Large intestine (tissue), 12 donors: Measurements from ENCODE around the gene HELZ2. TPM values are rescaled to one million over a fixed set of nuclear protein-coding genes. Genes with fewer than 3 reads are reported as not detected.

ENCODE experiments used
- DNase-seq, 2 donors: peaks; one replicate each; pipeline versions ENCODE4 v3.0.0 to v3.0.0-alpha.2; 2013
- H3K27ac ChIP-seq: one replicate; pipeline ENCODE4 v1.5.1; 2013; ENCODE audit warnings: low read length
- H3K27me3 ChIP-seq: 2 replicates; pipeline ENCODE4 v1.6.1; 2013; ENCODE audit warnings: low read length; ENCODE audit not compliant: control insufficient read depth, insufficient read depth
- H3K36me3 ChIP-seq: 2 replicates; pipeline ENCODE4 v1.6.1; 2013; ENCODE audit warnings: low read length; ENCODE audit not compliant: control insufficient read depth, insufficient read depth
- H3K4me1 ChIP-seq: one replicate; pipeline ENCODE4 v1.6.1; 2013; ENCODE audit warnings: low read length; ENCODE audit not compliant: control insufficient read depth, insufficient read depth
- H3K4me3 ChIP-seq: one replicate; pipeline ENCODE4 v1.5.1; 2013; ENCODE audit warnings: low read length
- H3K9me3 ChIP-seq: one replicate; pipeline ENCODE4 v1.6.1; 2013; ENCODE audit warnings: mild to moderate bottlenecking, low read depth, low read length, moderate library complexity; ENCODE audit not compliant: control insufficient read depth
- WGBS: methylation state at CpG from one replicate; pipeline ENCODE4 v1.1.5; 2013; ENCODE audit warnings: low lambda C conversion rate; ENCODE audit not compliant: insufficient coverage; 5-methylcytosine and 5-hydroxymethylcytosine counted together
- long read RNA-seq, 11 donors: transcript quantifications; one replicate each; lab custom pipeline, GENCODE V29; 2026
- polyA plus RNA-seq: library from polyadenylated mRNA; unstranded; fragments of 120-200 nt; gene quantifications from one replicate; pipeline ENCODE4 v1.2.1, GENCODE V29; 2013

HELZ2 gene
- 13.0 TPM for polyA plus RNA-seq
- long read RNA-seq, donor 1: 0 reads
- long read RNA-seq, donor 2: 0 reads
- long read RNA-seq, donor 3: 0 reads
- long read RNA-seq, donor 4: 0 reads
- long read RNA-seq, donor 5: 0 reads
- long read RNA-seq, donor 6: 0 reads
- long read RNA-seq, donor 7, full-length matches to known transcripts: 1 of 1 reads
- long read RNA-seq, donor 7, partial matches to known transcripts: 0 of 1 reads
- long read RNA-seq, donor 7, other reads (novel, unspliced or antisense): 0 of 1 reads
- long read RNA-seq, donor 8, partial matches to known transcripts: 0 of 2 reads
- long read RNA-seq, donor 8, other reads (novel, unspliced or antisense): 0 of 2 reads
- long read RNA-seq, donor 9: 0 reads
- long read RNA-seq, donor 10, partial matches to known transcripts: 0 of 2 reads
- long read RNA-seq, donor 10, other reads (novel, unspliced or antisense): 0 of 2 reads
- long read RNA-seq, donor 11, partial matches to known transcripts: 0 of 1 reads
- long read RNA-seq, donor 11, other reads (novel, unspliced or antisense): 0 of 1 reads

DNA sequence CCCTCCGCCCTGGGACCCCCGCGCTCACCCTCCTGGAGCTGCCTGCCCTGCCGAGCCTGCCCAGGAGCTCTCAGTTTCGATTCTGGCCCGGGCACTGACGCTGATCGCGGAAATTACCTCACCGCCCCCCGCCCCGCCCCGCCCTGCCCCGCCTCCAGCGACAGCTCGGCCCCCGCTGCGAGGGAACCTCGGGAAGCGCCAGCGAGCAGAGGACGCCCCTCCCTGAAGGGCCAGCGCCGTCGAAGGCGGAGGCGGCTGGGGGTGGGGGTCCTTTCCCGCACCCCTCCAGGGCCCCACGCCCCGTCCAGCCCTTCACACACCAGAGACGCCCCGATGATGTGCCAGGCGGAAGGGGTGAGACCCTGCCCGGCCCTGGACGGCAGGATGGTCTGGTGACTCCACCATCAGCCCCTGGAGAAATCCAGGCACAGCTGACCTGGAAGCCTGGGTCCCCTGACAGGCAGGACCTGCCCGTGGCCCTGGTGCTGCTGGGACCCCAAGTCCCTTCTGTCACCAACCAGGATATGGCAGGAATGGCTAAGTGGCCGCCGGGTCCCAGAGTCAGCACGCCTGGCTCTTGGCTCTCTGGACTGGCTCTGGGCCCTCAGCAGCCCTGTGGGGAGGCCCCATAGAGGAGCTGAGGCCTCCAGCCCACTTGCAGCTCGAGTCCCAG is at the start of gene HELZ2:
HELZ2 (minus strand) TSS at position 84 of the 673 bp plus-strand sequence. CDS start 1,854 bp downstream, outside the sequence.
- DNase-seq: peak; percentile 54 to 77
- peaks cover 8% of the 10 kb centered on the region for H3K4me1 ChIP-seq
- WGBS: no CpG with 5 or more reads among the region's 40 CpGs
- peak within 1 kb of the TSS; percentile 79 for H3K4me3 ChIP-seq
- H3K9me3 ChIP-seq: no peaks in the 10 kb centered on the region
- H3K27me3 ChIP-seq: peaks cover 11% of the 10 kb centered on the region
- H3K27ac ChIP-seq: peak within 1 kb of the TSS; percentile 12
- H3K36me3 ChIP-seq: peaks cover 4% of the 10 kb centered on the region

DNA sequence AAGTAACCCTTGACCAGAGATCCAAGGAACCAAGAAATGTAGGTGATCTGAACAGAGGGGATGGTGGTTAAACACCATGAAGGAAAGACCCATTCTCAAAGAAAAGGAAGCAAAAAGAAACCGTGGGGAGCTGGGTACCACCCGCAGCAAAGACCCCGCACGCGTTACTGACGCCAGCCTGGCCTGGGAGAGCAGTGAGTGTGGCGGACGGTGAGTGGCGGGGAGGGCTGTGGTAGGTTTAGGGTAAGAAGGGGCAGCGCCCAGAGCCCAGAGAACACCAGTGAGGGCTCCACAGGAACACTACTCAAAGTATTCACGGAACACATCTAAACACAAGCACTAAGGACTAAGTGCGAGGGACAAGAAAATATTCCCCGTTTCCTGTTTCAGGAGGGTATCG is 48.7 kb upstream of the HELZ2 start:
- DNase-seq: no peak
- no peak overlapping the region for H3K27ac ChIP-seq
- H3K4me1 ChIP-seq: peaks cover 6% of the 10 kb centered on the region
- peaks cover 23% of the 10 kb centered on the region for H3K36me3 ChIP-seq
- H3K4me3 ChIP-seq: no peak overlapping the region
- H3K9me3 ChIP-seq: no peaks in the 10 kb centered on the region
- no peaks in the 10 kb centered on the region for H3K27me3 ChIP-seq
- WGBS: 100% methylated on average over 3 of the region's 14 CpGs

DNA sequence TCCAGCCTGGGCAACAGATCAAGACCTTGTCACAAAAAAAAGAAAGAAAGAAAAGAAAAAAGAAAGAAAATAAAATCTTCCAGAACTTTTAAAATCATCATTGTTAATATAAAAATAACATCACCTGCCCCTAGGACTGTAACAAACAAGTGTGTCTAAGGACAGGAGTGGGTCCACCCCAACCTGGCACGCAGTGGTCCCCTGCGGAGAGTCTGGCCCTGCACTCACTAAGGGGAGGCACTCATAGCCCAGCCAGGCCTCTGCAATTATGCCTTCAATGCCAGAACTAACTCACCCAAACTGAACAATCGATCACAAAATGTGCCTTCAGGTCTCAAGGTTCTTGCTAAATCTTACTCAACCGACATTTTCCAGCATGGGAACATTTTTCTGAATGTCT is 48.1 kb upstream of the HELZ2 start:
- Histone ChIP-seq H3K27me3 (no peaks in the 10 kb centered on the region), H3K9me3 (no peaks in the 10 kb centered on the region), H3K27ac (no peak overlapping the region), H3K4me3 (no peak overlapping the region), H3K4me1 (peaks cover 6% of the 10 kb centered on the region), H3K36me3 (peaks cover 26% of the 10 kb centered on the region)
- WGBS: no CpG with 5 or more reads among the region's 4 CpGs
- DNase-seq: no peak

GRCh38 chr20:63620991-63621390 is 47.0 kb upstream of the HELZ2 start:
- peaks cover 5% of the 10 kb centered on the region for H3K4me1 ChIP-seq
- H3K9me3 ChIP-seq: no peaks in the 10 kb centered on the region
- no peaks in the 10 kb centered on the region for H3K27me3 ChIP-seq
- no peak overlapping the region for H3K27ac ChIP-seq
- DNase-seq: no peak
- H3K4me3 ChIP-seq: no peak overlapping the region
- 76% methylated on average over 5 of the region's 8 CpGs for WGBS
- peaks cover 35% of the 10 kb centered on the region for H3K36me3 ChIP-seq

GRCh38 chr20:63619505-63619904 is 45.5 kb upstream of the HELZ2 start:
- H3K9me3 ChIP-seq: peaks cover 3% of the 10 kb centered on the region
- no peak overlapping the region for H3K4me3 ChIP-seq
- no peaks in the 10 kb centered on the region for H3K4me1 ChIP-seq
- DNase-seq: no peak
- H3K36me3 ChIP-seq: peaks cover 45% of the 10 kb centered on the region
- H3K27ac ChIP-seq: no peak overlapping the region
- H3K27me3 ChIP-seq: no peaks in the 10 kb centered on the region
- no CpG with 5 or more reads among the region's 13 CpGs for WGBS

GRCh38 chr20:63619086-63619485 is 45.0 kb upstream of the HELZ2 start:
- H3K9me3 ChIP-seq: peaks cover 3% of the 10 kb centered on the region
- no CpG with 5 or more reads among the region's 16 CpGs for WGBS
- H3K4me3 ChIP-seq: no peak overlapping the region
- no peak for DNase-seq
- H3K27ac ChIP-seq: no peak overlapping the region
- H3K27me3 ChIP-seq: no peaks in the 10 kb centered on the region
- H3K36me3 ChIP-seq: peaks cover 45% of the 10 kb centered on the region
- H3K4me1 ChIP-seq: no peaks in the 10 kb centered on the region

DNA sequence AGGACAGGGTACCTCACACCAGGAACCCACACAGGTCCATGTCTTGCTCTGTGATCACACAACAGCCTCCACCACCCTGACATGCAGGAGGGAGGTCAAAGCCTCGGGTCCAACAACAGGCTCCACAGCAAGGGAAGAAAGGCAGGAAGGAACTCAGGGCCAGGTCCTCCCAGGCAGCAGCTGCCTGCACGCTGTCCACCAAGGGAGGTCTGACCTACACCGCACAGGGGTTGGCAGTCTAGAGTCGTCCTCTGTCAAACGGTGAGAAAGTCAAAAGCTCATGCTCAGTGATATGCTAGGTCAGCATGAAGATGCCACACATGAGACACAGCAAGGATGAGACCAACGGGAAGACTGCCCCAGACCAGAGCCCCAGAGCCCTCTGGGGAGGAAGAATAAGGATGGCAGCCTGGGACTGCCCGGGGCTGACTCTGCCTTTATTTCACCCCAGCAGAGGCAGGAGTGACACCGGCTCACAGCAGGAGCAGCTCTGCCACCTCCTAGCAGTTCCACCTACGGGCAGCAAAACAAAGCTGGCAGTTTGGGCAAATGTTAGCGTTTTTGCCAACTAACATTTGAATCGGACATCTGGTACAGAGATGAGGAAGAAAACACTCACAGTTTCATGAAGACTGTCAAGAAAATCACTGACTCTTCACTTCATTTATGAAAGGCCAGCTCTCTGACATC is 44.4 kb upstream of the HELZ2 start:
- Histone ChIP-seq H3K4me1 (no peaks in the 10 kb centered on the region), H3K36me3 (peaks cover 45% of the 10 kb centered on the region), H3K27me3 (no peaks in the 10 kb centered on the region), H3K9me3 (peaks cover 3% of the 10 kb centered on the region), H3K27ac (no peak overlapping the region), H3K4me3 (no peak overlapping the region)
- DNase-seq: no peak
- WGBS: no CpG with 5 or more reads among the region's 11 CpGs

GRCh38 chr20:63617876-63618265 is 43.8 kb upstream of the HELZ2 start:
- no CpG with 5 or more reads among the region's 8 CpGs for WGBS
- no peak overlapping the region for H3K4me3 ChIP-seq
- H3K36me3 ChIP-seq: peaks cover 45% of the 10 kb centered on the region
- peaks cover 3% of the 10 kb centered on the region for H3K9me3 ChIP-seq
- no peaks in the 10 kb centered on the region for H3K27me3 ChIP-seq
- no peaks in the 10 kb centered on the region for H3K4me1 ChIP-seq
- H3K27ac ChIP-seq: no peak overlapping the region
- no peak for DNase-seq

GRCh38 chr20:63617092-63617875 is 43.2 kb upstream of the HELZ2 start:
- H3K27me3 ChIP-seq: no peaks in the 10 kb centered on the region
- WGBS: no CpG with 5 or more reads among the region's 41 CpGs
- H3K4me1 ChIP-seq: no peaks in the 10 kb centered on the region
- peaks cover 3% of the 10 kb centered on the region for H3K9me3 ChIP-seq
- DNase-seq: no peak
- H3K4me3 ChIP-seq: no peak overlapping the region
- H3K27ac ChIP-seq: no peak overlapping the region
- H3K36me3 ChIP-seq: peaks cover 48% of the 10 kb centered on the region
